Prostate gland (tissue), 2 donors: Measurements from ENCODE around the gene ZFR.

ENCODE experiments used
- POLR2A ChIP-seq: fragments of 450-650 bp; IDR thresholded peaks from one replicate; pipeline ENCODE4 v1.6.1; 2016; ENCODE audit warnings: antibody characterized with exemption, mild to moderate bottlenecking
- POLR2AphosphoS5 ChIP-seq: sonication (generic); formaldehyde crosslinking; IDR thresholded peaks from one replicate; pipeline ENCODE4 v1.6.1; 2017; ENCODE audit warnings: antibody characterized with exemption
- TF ChIP-seq, protein P1 (sequence below), 4 experiments: fragments of 200-600 bp in 2 of 4; fragments of 450-650 bp in 2 of 4; sonication (generic) in 2 of 4; IDR thresholded peaks; 1 replicate in 3 of 4; 2 replicates in 1 of 4; pipeline ENCODE4 v1.5.1; 2016 to 2019; ENCODE audit warnings: antibody characterized with exemption in 4 of 4, mild to moderate bottlenecking in 2 of 4, moderate library complexity in 2 of 4

DNA sequence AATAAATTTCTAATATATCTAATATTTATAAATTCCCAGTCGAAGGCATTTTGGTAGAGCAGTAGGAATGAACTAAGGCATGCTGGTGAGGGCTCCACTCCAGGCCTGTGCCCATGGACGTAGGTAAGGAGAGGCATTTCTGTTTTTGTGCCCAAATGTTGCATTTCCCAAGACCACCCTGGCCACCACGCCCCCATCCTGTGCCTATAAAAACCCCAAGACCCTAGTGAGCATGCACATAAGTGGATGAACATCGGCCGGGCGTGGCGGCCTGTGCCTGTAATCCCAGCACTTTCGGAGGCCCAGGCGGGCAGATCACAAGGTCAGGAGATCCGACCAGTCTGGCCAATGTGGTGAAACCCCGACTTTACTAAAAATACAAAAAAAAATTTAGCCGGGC lies 121.7 kb downstream of the ZFR start:
- TF ChIP-seq, protein P1, sequence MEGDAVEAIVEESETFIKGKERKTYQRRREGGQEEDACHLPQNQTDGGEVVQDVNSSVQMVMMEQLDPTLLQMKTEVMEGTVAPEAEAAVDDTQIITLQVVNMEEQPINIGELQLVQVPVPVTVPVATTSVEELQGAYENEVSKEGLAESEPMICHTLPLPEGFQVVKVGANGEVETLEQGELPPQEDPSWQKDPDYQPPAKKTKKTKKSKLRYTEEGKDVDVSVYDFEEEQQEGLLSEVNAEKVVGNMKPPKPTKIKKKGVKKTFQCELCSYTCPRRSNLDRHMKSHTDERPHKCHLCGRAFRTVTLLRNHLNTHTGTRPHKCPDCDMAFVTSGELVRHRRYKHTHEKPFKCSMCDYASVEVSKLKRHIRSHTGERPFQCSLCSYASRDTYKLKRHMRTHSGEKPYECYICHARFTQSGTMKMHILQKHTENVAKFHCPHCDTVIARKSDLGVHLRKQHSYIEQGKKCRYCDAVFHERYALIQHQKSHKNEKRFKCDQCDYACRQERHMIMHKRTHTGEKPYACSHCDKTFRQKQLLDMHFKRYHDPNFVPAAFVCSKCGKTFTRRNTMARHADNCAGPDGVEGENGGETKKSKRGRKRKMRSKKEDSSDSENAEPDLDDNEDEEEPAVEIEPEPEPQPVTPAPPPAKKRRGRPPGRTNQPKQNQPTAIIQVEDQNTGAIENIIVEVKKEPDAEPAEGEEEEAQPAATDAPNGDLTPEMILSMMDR (IDR thresholded peaks at IDR 0.05): no peak
- TF ChIP-seq POLR2A: no peak
- TF ChIP-seq POLR2AphosphoS5: no peak
